ENCODE data around the gene SH3TC1. TPM values are rescaled to one million over a fixed set of nuclear protein-coding genes. Genes with fewer than 3 reads are reported as not detected.

Gene SH3TC1
- total and polyA plus RNA-seq, 4 donors, result 5.5 to 8.6 (median 8.3) TPM

DNA sequence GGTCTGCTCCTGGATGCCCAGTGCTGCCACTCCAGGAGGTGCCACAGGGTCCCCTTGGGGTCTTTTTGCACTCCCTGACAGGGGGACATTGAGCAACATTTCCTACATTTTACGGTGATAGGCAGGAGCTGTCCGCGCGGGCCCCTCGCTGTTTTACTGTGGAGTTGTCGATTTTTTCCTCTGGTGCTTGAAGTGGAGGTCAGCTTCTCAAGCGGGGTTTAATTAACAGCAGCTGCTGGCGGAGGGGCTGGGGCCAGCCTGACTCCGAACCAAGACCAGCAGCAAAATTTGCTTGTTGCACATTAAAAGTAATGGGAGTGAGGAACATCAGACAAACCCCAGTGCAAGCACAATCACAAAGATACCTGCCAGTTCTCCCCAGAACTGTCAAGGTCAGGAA is 13.2 kb upstream of the SH3TC1 start:
- 49% methylated on average over 6 of the region's 9 CpGs for whole genome bisulfite sequencing (ENCODE audit: insufficient coverage)
- DNase-seq (ENCODE audit: low read depth in 4 of 6, low spot score in 6 of 6), result no peak
- peaks cover 2% of the 10 kb centered on the region for H3K36me3 ChIP-seq (ENCODE audit: control insufficient read depth, insufficient read depth, low read length)
- no peak overlapping the region for H3K4me3 ChIP-seq (ENCODE audit: low read depth, low read length)
- H3K4me1 ChIP-seq (ENCODE audit: control insufficient read depth, insufficient read depth, low read length), result peaks cover 35% of the 10 kb centered on the region
- H3K27me3 ChIP-seq (ENCODE audit: control insufficient read depth, insufficient read depth, low read length), result no peaks in the 10 kb centered on the region
- no peaks in the 10 kb centered on the region for H3K9me3 ChIP-seq (ENCODE audit: control insufficient read depth, insufficient read depth, low read length)
- no peak overlapping the region for H3K27ac ChIP-seq (ENCODE audit: low read depth, low read length)

DNA sequence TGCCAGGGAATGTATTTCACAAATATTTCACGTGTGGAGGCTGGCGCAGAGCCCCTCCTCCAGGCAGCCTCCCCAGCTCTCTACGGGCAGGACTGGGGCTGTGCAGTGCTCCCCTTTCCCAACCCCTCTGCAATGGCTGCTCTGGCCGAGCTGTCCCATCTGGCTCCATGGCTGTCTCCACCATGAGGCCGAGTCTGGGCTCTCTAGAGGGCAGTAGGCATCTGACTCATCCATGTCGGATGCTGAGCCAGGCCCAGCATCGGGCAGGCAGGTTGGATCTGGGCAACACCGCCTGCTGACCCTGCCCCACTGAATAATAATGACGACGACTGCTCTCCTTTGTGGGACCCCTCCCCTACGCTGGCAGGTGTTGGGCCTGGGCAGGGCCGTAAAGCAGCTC is 11.0 kb upstream of the SH3TC1 start:
- Histone ChIP-seq H3K9me3 (ENCODE audit: control insufficient read depth, insufficient read depth, low read length) (no peaks in the 10 kb centered on the region), H3K27me3 (ENCODE audit: control insufficient read depth, insufficient read depth, low read length) (no peaks in the 10 kb centered on the region), H3K4me3 (ENCODE audit: low read depth, low read length) (no peak overlapping the region), H3K4me1 (ENCODE audit: control insufficient read depth, insufficient read depth, low read length) (peaks cover 34% of the 10 kb centered on the region), H3K36me3 (ENCODE audit: control insufficient read depth, insufficient read depth, low read length) (peaks cover 2% of the 10 kb centered on the region), H3K27ac (ENCODE audit: low read depth, low read length) (no peak overlapping the region)
- 69% methylated on average over 12 of the region's 12 CpGs for WGBS (ENCODE audit: insufficient coverage)
- no peak for DNase-seq (ENCODE audit: low read depth in 4 of 6, low spot score in 6 of 6)

DNA sequence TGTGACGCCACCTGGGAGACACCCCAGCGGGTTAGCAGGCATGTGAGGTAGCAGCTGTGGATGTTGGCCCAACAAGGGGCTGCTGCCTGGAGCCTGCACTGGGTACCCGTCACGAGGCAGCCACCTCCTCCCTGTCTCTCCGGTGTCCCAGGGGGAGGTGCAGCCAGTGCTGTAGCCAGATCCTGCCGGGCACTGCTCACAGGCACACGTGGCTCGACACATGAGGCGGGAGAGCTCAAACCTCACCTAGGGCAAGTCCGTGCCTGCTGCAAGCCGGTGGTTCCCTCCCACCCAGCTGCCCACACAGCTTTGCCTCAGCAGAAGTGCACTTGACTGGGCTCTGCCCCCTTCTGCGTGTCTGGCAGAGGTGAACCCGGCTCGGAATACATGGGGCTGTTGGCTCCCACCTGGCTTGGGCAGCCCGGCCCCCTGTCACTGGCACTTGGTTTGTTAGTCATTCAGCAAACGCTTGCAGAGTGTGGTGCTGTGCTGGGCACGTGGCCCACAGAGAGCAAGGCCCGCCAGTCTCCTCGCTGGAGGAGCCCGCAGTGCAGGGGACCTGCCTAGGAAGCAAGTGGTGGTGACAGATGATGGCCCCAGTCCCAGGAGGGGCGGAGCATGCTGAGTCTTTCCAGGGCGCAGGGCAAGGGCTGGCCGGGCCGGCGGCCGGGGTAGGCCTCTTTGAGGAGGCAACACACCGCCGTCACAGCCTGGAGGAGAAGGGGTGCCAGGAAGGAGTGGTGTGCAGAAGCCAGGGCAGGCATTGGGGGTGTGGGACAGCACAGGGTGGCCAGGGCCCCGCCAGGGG is 10.1 kb upstream of the SH3TC1 start:
- WGBS (ENCODE audit: insufficient coverage), result 75% methylated on average over 29 of the region's 29 CpGs
- peaks cover 2% of the 10 kb centered on the region for H3K36me3 ChIP-seq (ENCODE audit: control insufficient read depth, insufficient read depth, low read length)
- no peaks in the 10 kb centered on the region for H3K27me3 ChIP-seq (ENCODE audit: control insufficient read depth, insufficient read depth, low read length)
- no peaks in the 10 kb centered on the region for H3K9me3 ChIP-seq (ENCODE audit: control insufficient read depth, insufficient read depth, low read length)
- H3K4me3 ChIP-seq (ENCODE audit: low read depth, low read length), result no peak overlapping the region
- H3K27ac ChIP-seq (ENCODE audit: low read depth, low read length), result no peak overlapping the region
- peaks cover 32% of the 10 kb centered on the region for H3K4me1 ChIP-seq (ENCODE audit: control insufficient read depth, insufficient read depth, low read length)
- peak in 2 of 6 donors; percentile 11 to 51 for DNase-seq (ENCODE audit: low read depth in 4 of 6, low spot score in 6 of 6)

DNA sequence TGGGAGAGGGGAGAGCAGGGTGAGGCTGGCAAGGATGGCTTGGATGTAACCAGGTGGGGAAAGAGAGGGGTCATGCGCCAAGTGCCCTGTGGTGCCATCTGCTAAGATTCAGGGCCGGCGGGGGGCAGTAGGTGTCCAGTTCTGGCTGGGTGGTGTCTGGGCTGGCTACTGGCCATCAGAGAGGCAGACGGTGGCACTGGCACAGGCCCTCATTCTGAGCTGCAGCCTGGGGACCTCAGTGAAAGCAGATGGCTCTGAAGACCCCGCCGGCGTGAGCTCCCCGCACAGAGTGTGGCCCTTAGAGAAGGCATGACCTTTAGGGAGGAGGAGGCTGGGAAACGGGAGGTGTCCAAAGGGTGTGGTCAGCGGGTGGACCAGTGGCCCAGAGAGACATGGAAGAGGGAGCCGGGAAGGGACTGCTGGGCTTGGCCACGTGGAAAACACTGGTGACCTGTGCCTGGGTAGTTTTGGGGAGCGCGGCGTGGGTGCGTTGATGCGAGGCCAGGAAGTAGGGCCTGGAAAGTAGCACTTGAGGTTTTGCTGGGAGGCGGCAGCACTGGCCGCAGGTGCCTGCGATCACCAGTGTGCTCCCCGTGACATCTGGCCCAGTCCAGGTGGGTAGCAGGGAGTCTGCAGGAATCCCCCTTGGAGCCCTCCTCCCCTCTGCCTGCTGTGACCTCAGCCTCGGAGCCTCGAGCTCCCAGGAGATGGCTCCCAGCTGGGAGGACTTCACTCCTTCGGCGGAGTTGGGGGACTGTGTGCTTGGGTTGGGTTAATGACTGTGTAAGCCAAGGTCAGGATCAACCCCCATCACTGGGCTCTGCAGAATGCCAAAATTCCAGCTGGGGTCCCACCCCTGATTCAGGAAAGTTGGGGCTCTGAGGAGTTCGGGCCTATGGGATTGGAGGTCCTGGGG is 9.3 kb upstream of the SH3TC1 start:
- Histone ChIP-seq H3K36me3 (ENCODE audit: control insufficient read depth, insufficient read depth, low read length) (peaks cover 2% of the 10 kb centered on the region), H3K4me3 (ENCODE audit: low read depth, low read length) (no peak overlapping the region), H3K4me1 (ENCODE audit: control insufficient read depth, insufficient read depth, low read length) (peaks cover 36% of the 10 kb centered on the region), H3K27ac (ENCODE audit: low read depth, low read length) (no peak overlapping the region), H3K9me3 (ENCODE audit: control insufficient read depth, insufficient read depth, low read length) (no peaks in the 10 kb centered on the region), H3K27me3 (ENCODE audit: control insufficient read depth, insufficient read depth, low read length) (no peaks in the 10 kb centered on the region)
- WGBS (ENCODE audit: insufficient coverage), result 81% methylated on average over 23 of the region's 26 CpGs
- DNase-seq (ENCODE audit: low read depth in 4 of 6, low spot score in 6 of 6), result no peak

DNA sequence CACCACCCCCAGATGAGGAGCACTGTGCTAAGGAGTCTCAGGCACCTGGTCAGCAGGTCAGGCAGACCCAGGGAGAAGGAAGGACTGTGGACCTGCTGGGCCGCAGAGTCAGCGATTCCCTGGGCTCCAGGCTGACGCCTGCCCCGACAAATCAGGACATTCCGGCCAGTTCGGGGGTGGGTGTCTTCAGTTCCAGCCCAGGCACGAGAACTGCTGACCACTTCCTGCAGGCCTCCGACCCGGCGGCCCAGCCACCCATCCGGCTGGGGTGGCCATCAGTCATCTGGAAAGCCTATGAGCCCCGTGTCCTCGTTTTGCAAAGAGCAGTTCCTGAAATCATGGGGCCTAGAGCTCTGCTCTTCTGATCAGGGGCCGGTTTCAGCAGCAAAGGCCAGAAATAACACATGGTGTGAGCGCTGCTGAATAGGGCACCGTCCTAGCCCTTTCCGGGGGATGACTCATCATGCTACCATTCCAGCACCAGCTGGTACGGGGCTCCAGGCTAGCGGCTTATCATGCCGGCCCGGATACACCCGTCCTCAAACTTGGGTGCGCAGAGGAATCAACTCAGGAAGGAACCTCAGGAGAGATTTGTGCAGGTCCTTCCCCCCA is 7.8 kb upstream of the SH3TC1 start:
- Histone ChIP-seq H3K4me1 (ENCODE audit: control insufficient read depth, insufficient read depth, low read length) (peaks cover 40% of the 10 kb centered on the region), H3K4me3 (ENCODE audit: low read depth, low read length) (no peak overlapping the region), H3K27me3 (ENCODE audit: control insufficient read depth, insufficient read depth, low read length) (no peaks in the 10 kb centered on the region), H3K9me3 (ENCODE audit: control insufficient read depth, insufficient read depth, low read length) (no peaks in the 10 kb centered on the region), H3K27ac (ENCODE audit: low read depth, low read length) (peak overlapping the region; percentile 25), H3K36me3 (ENCODE audit: control insufficient read depth, insufficient read depth, low read length) (peaks cover 2% of the 10 kb centered on the region)
- peak in 1 of 6 donors; percentile 34 for DNase-seq (ENCODE audit: low read depth in 4 of 6, low spot score in 6 of 6)
- 78% methylated on average over 23 of the region's 23 CpGs for WGBS (ENCODE audit: insufficient coverage)

DNA sequence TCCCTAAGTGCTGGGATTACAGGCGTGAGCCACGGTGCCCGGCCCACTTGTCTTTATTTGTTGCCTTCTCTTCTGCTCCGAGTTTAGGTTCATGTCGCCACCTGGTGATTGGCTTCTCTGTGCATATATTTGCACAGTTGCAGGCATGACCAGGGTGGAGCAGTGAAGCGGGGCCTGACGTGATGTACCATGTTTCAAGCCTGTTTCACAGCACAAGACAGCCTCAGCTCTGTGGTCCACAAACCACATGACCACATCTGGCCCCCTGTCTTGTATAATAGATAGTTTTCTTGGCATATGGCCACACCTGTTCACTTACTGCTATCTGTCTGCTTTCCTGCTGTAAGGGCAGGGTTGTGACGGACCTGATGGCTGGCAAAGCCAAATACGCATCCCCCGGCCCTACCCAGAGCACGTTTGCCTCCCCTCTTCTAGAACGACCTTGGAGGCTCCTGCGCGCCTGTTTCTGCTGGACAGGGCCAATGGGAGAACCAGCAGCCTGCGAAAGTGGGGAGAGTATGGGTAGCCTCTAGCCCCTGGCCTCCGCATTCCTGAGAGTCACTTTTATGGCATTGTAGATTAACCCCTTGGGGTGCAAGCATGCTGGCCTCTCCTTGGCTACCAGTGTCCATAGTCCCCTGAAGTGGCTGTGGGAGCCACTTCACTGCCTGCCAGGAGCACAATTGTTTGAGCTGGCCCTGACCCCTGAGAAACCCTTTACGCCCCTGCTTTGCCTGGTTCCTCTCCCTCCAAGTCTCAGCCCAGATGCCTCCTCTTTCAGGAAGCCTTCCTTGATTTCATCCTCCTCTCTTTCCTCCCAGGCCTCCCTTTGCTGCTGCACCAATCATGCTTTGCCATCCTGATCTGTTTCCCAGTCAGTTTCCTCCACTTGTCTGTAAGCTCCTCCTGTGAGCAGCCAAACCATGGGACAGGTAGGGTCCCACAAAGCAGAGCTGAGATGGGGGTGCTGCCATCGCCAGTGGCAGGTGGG is 6.0 kb upstream of the SH3TC1 start:
- no peaks in the 10 kb centered on the region for H3K27me3 ChIP-seq (ENCODE audit: control insufficient read depth, insufficient read depth, low read length)
- H3K36me3 ChIP-seq (ENCODE audit: control insufficient read depth, insufficient read depth, low read length), result peaks cover 2% of the 10 kb centered on the region
- peak in 2 of 6 donors; percentile 53 to 77 for DNase-seq (ENCODE audit: low read depth in 4 of 6, low spot score in 6 of 6)
- H3K4me3 ChIP-seq (ENCODE audit: low read depth, low read length), result no peak overlapping the region
- no peak overlapping the region for H3K27ac ChIP-seq (ENCODE audit: low read depth, low read length)
- 54% methylated on average over 10 of the region's 18 CpGs for WGBS (ENCODE audit: insufficient coverage)
- no peaks in the 10 kb centered on the region for H3K9me3 ChIP-seq (ENCODE audit: control insufficient read depth, insufficient read depth, low read length)
- peaks cover 42% of the 10 kb centered on the region for H3K4me1 ChIP-seq (ENCODE audit: control insufficient read depth, insufficient read depth, low read length)

DNA sequence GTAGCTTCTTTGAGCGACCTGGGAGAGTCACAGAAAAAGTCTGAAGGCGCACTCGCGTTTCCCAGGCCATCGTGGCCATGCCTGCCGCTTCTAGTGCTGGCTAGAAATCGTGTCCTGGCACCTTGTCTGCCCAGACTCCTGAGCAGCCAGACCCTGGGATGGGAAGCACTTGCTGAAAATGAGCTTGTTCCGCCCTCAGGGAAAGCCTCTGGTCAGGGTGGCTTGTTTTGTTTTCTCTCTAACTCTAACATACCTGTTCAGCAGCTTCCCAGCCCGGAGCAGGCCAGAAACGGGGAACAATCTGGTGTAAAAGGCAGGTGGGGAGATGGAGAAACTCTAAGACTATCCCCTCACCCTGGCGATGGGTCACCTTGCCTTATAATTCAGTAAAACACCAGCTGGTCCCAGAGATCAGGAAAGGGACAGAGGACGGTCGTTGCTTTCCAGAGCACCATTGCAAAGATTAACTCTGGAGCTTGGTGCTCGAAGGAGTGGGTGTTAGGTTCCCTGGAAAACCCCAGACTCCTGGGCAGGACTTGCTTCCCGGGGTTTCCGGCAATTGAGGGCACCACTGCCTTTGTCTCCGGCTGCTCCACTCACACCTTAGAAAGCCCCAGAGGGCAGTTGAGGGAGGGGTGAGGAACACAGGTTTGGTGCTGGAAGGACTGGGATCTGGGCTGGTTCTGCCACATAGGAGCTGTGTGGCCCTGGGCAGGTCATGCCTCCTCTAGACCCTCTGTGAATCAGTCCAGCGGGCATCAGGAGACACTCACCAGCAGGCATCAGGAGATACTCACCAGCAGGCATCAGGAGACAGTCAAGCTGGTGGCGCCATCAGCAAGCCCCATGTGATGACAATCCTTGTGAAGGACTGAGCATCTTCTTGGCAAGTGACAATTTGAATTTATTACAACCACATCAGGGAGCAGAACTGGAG is 4.5 kb upstream of the SH3TC1 start:
- H3K4me3 ChIP-seq (ENCODE audit: low read depth, low read length), result no peak overlapping the region
- no peaks in the 10 kb centered on the region for H3K27me3 ChIP-seq (ENCODE audit: control insufficient read depth, insufficient read depth, low read length)
- H3K36me3 ChIP-seq (ENCODE audit: control insufficient read depth, insufficient read depth, low read length), result no peaks in the 10 kb centered on the region
- H3K9me3 ChIP-seq (ENCODE audit: control insufficient read depth, insufficient read depth, low read length), result no peaks in the 10 kb centered on the region
- peaks cover 41% of the 10 kb centered on the region for H3K4me1 ChIP-seq (ENCODE audit: control insufficient read depth, insufficient read depth, low read length)
- H3K27ac ChIP-seq (ENCODE audit: low read depth, low read length), result no peak overlapping the region
- WGBS (ENCODE audit: insufficient coverage), result 76% methylated on average over 12 of the region's 19 CpGs
- no peak for DNase-seq (ENCODE audit: low read depth in 4 of 6, low spot score in 6 of 6)

DNA sequence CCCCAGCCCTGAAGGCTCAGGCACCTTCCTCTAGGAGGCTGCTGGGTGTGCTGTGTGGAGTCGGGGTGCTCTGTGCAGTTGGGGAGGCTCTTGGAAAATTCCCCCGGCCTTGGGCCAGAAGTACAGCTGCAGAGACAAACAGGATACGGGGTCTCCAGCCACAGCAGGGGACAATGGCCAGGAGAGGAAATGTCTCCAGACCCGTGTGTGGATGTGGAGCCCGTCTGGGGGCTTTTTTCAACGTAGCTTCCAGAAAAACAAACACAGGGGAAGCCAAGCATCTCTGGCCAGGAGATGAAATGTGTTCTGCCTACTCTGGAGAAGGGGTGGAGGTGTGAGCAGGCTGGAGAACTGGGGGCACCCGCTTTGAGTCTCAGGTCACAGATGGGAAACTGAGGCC is 3.7 kb upstream of the SH3TC1 start:
- no peak for DNase-seq (ENCODE audit: low read depth in 4 of 6, low spot score in 6 of 6)
- Histone ChIP-seq H3K4me1 (ENCODE audit: control insufficient read depth, insufficient read depth, low read length) (peaks cover 42% of the 10 kb centered on the region), H3K27ac (ENCODE audit: low read depth, low read length) (no peak overlapping the region), H3K36me3 (ENCODE audit: control insufficient read depth, insufficient read depth, low read length) (no peaks in the 10 kb centered on the region), H3K4me3 (ENCODE audit: low read depth, low read length) (no peak overlapping the region), H3K27me3 (ENCODE audit: control insufficient read depth, insufficient read depth, low read length) (no peaks in the 10 kb centered on the region), H3K9me3 (ENCODE audit: control insufficient read depth, insufficient read depth, low read length) (no peaks in the 10 kb centered on the region)
- 57% methylated on average over 7 of the region's 7 CpGs for WGBS (ENCODE audit: insufficient coverage)

Data from spinal cord (tissue), 10 donors.